ENCODE data around the gene A3GALT2. TPM values are rescaled to one million over a fixed set of nuclear protein-coding genes. Genes with fewer than 3 reads are reported as not detected.
A peak's percentile ranks its signal among the peaks of the same experiment; 100 is the strongest.

A3GALT2 gene
- total RNA-seq, 4 donors from 2014 or later, result not detected

- TF ChIP-seq POLR2AphosphoS5 (IDR thresholded peaks at IDR 0.05) (no peak), EP300 (IDR thresholded peaks at IDR 0.05; ENCODE audit: low read depth) (no peak), POLR2A (IDR thresholded peaks at IDR 0.05) (no peak), CTCF (IDR thresholded peaks at IDR 0.05) (no peak)
- in situ Hi-C loops (cut with MboI; ENCODE audit: low pct_ligation_motif_present in 1 of 4, low pct_unique_long_range_greater_than_20kb in 1 of 4, low sequenced_read_pairs in 3 of 4) (no loop called here), intact Hi-C loops (cut with DNase I; ENCODE audit: low total_unique reads) (no loop called here)
- Histone ChIP-seq H3K9me3 (no peaks in the 10 kb centered on the region), H3K27ac (peak overlapping the region; percentile 95 to 99 (median 98)), H3K4me3 (peak overlapping the region in 2 of 4 donors; percentile 71 to 91), H3K4me1 (peaks cover 46 to 76% (median 73%) of the 10 kb centered on the region in 4 donors), H3K36me3 (no peaks in the 10 kb centered on the region), H3K27me3 (no peaks in the 10 kb centered on the region)
- no peak for DNase-seq
- WGBS, 2 donors (ENCODE audit: low coverage in 1 of 2), result 38 to 48% methylated on average over 3 of the region's 3 CpGs
These were observed 25.6 kb upstream of the A3GALT2 start for GRCh38 chr1:33346533-33346926.

- peaks cover 59 to 85% (median 82%) of the 10 kb centered on the region in 4 donors for H3K4me1 ChIP-seq
- H3K27me3 ChIP-seq, result no peaks in the 10 kb centered on the region
- no peaks in the 10 kb centered on the region for H3K9me3 ChIP-seq
- DNase-seq, result no peak
- intact Hi-C loops (cut with DNase I; ENCODE audit: low total_unique reads) (no loop called here), in situ Hi-C loops (cut with MboI; ENCODE audit: low pct_ligation_motif_present in 1 of 4, low pct_unique_long_range_greater_than_20kb in 1 of 4, low sequenced_read_pairs in 3 of 4) (no loop called here)
- no peaks in the 10 kb centered on the region for H3K36me3 ChIP-seq
- peak overlapping the region; percentile 95 to 99 (median 98) for H3K27ac ChIP-seq
- WGBS, 2 donors (ENCODE audit: low coverage in 1 of 2), result 29 to 44% methylated on average over 2 of the region's 2 CpGs
- TF ChIP-seq CTCF (IDR thresholded peaks at IDR 0.05), result no peak
- no peak for TF ChIP-seq POLR2A (IDR thresholded peaks at IDR 0.05)
- no peak for TF ChIP-seq POLR2AphosphoS5 (IDR thresholded peaks at IDR 0.05)
- no peak for TF ChIP-seq EP300 (IDR thresholded peaks at IDR 0.05; ENCODE audit: low read depth)
- H3K4me3 ChIP-seq, result no peak overlapping the region
These were observed 24.1 kb upstream of the A3GALT2 start for GRCh38 chr1:33344896-33345560.

DNA sequence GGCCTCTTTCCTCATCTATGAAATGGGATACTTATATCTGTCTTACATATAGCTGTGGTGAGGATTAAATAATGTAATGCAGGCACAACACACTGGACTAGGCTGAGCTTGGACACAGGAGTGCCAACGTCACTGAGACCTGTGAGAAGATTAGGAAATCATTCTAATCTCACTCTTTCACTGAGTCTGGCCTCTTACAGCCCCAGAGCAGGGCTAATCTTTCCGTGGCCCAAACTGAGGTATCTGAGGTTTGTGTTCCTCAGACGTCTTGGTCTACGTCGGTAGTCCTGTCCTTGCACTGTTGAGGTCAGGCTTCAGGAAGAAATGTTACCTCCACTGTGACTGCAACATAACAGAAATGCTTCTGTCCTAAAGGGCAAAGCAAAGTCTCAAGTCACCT, 22.6 kb upstream of the A3GALT2 start:
- no peak for DNase-seq
- peaks cover 72 to 100% (median 95%) of the 10 kb centered on the region in 4 donors for H3K4me1 ChIP-seq
- H3K36me3 ChIP-seq, result no peaks in the 10 kb centered on the region
- peak overlapping the region; percentile 95 to 99 (median 98) for H3K27ac ChIP-seq
- 77% methylated on average over 5 of the region's 5 CpGs; no CpG with 5 or more reads in 1 of the 2 donors for WGBS, 2 donors (ENCODE audit: low coverage in 1 of 2)
- in situ Hi-C loops (cut with MboI; ENCODE audit: low pct_ligation_motif_present in 1 of 4, low pct_unique_long_range_greater_than_20kb in 1 of 4, low sequenced_read_pairs in 3 of 4) (no loop called here), intact Hi-C loops (cut with DNase I; ENCODE audit: low total_unique reads) (no loop called here)
- H3K9me3 ChIP-seq, result no peaks in the 10 kb centered on the region
- H3K27me3 ChIP-seq, result no peaks in the 10 kb centered on the region
- TF ChIP-seq EP300 (IDR thresholded peaks at IDR 0.05; ENCODE audit: low read depth), result no peak
- TF ChIP-seq POLR2A (IDR thresholded peaks at IDR 0.05), result no peak
- no peak for TF ChIP-seq CTCF (IDR thresholded peaks at IDR 0.05)
- no peak for TF ChIP-seq POLR2AphosphoS5 (IDR thresholded peaks at IDR 0.05)
- H3K4me3 ChIP-seq, result no peak overlapping the region

- Histone ChIP-seq H3K9me3 (no peaks in the 10 kb centered on the region), H3K27me3 (no peaks in the 10 kb centered on the region), H3K27ac (peak overlapping the region; percentile 95 to 99 (median 98)), H3K4me1 (peaks cover 86 to 100% (median 94%) of the 10 kb centered on the region in 4 donors), H3K36me3 (no peaks in the 10 kb centered on the region), H3K4me3 (peak overlapping the region in 1 of 4 donors; percentile 19)
- 19% methylated on average over 6 of the region's 7 CpGs; no CpG with 5 or more reads in 1 of the 2 donors for WGBS, 2 donors (ENCODE audit: low coverage in 1 of 2)
- DNase-seq, result peak; percentile 77
- no peak for TF ChIP-seq EP300 (IDR thresholded peaks at IDR 0.05; ENCODE audit: low read depth)
- TF ChIP-seq POLR2AphosphoS5 (IDR thresholded peaks at IDR 0.05), result peak; percentile 67 to 72 (median 71)
- TF ChIP-seq POLR2A (IDR thresholded peaks at IDR 0.05), result no peak
- no peak for TF ChIP-seq CTCF (IDR thresholded peaks at IDR 0.05)
- intact Hi-C loops (cut with DNase I; ENCODE audit: low total_unique reads), result no loop called here
- in situ Hi-C loops (cut with MboI; ENCODE audit: low pct_ligation_motif_present in 1 of 4, low pct_unique_long_range_greater_than_20kb in 1 of 4, low sequenced_read_pairs in 3 of 4), result no loop called here
These were observed 21.3 kb upstream of the A3GALT2 start for GRCh38 chr1:33342041-33342723.

All from transverse colon (tissue), 4 donors.